ENCODE results near the gene CTDSPL. TPM values are rescaled to one million over a fixed set of nuclear protein-coding genes. Genes with fewer than 3 reads are reported as not detected.
"Not testable (repeated sequence)": the region's sequence is repeated elsewhere in the genome, so short reads cannot be mapped to it uniquely, and the experiment has no call there.

The CTDSPL gene
- total RNA-seq, 1 donor from 2014 or later: 30.6 TPM

- Histone ChIP-seq H3K27me3 (ENCODE audit: control insufficient read depth, insufficient read depth, low read length) (no peaks in the 10 kb centered on the region), H3K4me3 (ENCODE audit: low read depth, low read length) (no peak overlapping the region), H3K36me3 (ENCODE audit: control insufficient read depth, insufficient read depth, low read length) (no peaks in the 10 kb centered on the region)
- no peak for TF ChIP-seq CTCF (IDR thresholded peaks at IDR 0.05; ENCODE audit: insufficient read depth, low read length, poor library complexity, severe bottlenecking)
- no peak for DNase-seq (ENCODE audit: low read depth)
Observed at GRCh38 chr3:37971467-37971866, 109.8 kb downstream of the CTDSPL start.

- H3K4me3 ChIP-seq (ENCODE audit: low read depth, low read length); H3K36me3 ChIP-seq (ENCODE audit: control insufficient read depth, insufficient read depth, low read length); H3K27me3 ChIP-seq (ENCODE audit: control insufficient read depth, insufficient read depth, low read length); DNase-seq (ENCODE audit: low read depth): not testable (repeated sequence)
Observed at GRCh38 chr3:37972056-37972455, 110.4 kb downstream of the CTDSPL start.

GRCh38 chr3:37973246-37974054 is 111.8 kb downstream of the CTDSPL start:
- no peaks in the 10 kb centered on the region for H3K27me3 ChIP-seq (ENCODE audit: control insufficient read depth, insufficient read depth, low read length)
- DNase-seq (ENCODE audit: low read depth): no peak
- H3K36me3 ChIP-seq (ENCODE audit: control insufficient read depth, insufficient read depth, low read length): no peaks in the 10 kb centered on the region
- TF ChIP-seq CTCF (IDR thresholded peaks at IDR 0.05; ENCODE audit: insufficient read depth, low read length, poor library complexity, severe bottlenecking): no peak
- no peak overlapping the region for H3K4me3 ChIP-seq (ENCODE audit: low read depth, low read length)

- H3K27me3 ChIP-seq (ENCODE audit: control insufficient read depth, insufficient read depth, low read length): no peaks in the 10 kb centered on the region
- peak; percentile 85 for TF ChIP-seq CTCF (IDR thresholded peaks at IDR 0.05; ENCODE audit: insufficient read depth, low read length, poor library complexity, severe bottlenecking)
- H3K36me3 ChIP-seq (ENCODE audit: control insufficient read depth, insufficient read depth, low read length): no peaks in the 10 kb centered on the region
- DNase-seq (ENCODE audit: low read depth): no peak
- H3K4me3 ChIP-seq (ENCODE audit: low read depth, low read length): no peak overlapping the region
Observed at GRCh38 chr3:37974121-37975083, 112.7 kb downstream of the CTDSPL start.

GRCh38 chr3:37979541-37980461 is 118.1 kb downstream of the CTDSPL start:
- no peak overlapping the region for H3K4me3 ChIP-seq (ENCODE audit: low read depth, low read length)
- peaks cover 2% of the 10 kb centered on the region for H3K36me3 ChIP-seq (ENCODE audit: control insufficient read depth, insufficient read depth, low read length)
- TF ChIP-seq CTCF (IDR thresholded peaks at IDR 0.05; ENCODE audit: insufficient read depth, low read length, poor library complexity, severe bottlenecking): no peak
- no peaks in the 10 kb centered on the region for H3K27me3 ChIP-seq (ENCODE audit: control insufficient read depth, insufficient read depth, low read length)
- no peak for DNase-seq (ENCODE audit: low read depth)
